ENCODE data around the gene LIMD2. TPM values are rescaled to one million over a fixed set of nuclear protein-coding genes. Genes with fewer than 3 reads are reported as not detected.

LIMD2 gene
- total and polyA plus RNA-seq, 2 of the 4 experiments (the other 2 are of a cell fraction), result 4.5 to 21.7 TPM

DNA sequence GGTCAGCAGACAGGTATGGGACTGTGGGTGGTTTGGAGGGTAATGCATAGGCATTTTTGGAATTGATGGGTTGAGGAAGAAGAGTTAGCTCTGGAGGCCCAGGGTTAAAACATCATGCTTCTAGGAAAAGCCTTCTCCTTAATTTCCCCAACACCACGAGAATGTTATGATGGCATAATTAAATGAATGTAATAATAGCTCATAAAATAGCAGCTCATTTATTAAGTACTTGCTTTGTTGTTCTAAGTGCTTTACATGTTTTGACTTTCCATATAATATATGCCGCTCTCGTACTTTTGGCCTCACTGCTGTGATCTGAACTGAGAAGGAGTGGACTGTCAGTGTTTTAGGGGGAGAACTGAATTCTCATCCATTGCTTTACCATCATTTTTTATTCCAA lies 14.3 kb downstream of the LIMD2 start:
- Histone ChIP-seq H4K8ac (ENCODE audit: low read depth in 2 of 2, low read length in 2 of 2) (no peak overlapping the region), H3K4me1 (ENCODE audit: control insufficient read depth, insufficient read depth, low read length) (no peaks in the 10 kb centered on the region), H3K27ac (ENCODE audit: insufficient read depth, low read length) (no peak overlapping the region), H2BK5ac (ENCODE audit: low read depth, low read length, poor library complexity, severe bottlenecking) (no peak overlapping the region), H4K91ac (ENCODE audit: insufficient read depth, low read depth, low read length) (no peak overlapping the region), H3K36me3 (ENCODE audit: control insufficient read depth, insufficient read depth, low read length) (peaks cover 28% of the 10 kb centered on the region), H3K14ac (replicated peaks; ENCODE audit: low read depth, low read length) (no peak overlapping the region), H2BK15ac (ENCODE audit: low read depth, low read length) (no peak overlapping the region), H3K79me1 (ENCODE audit: low read depth in 1 of 2, low read length in 2 of 2) (no peaks in the 10 kb centered on the region; a peak in 1 of 4 replicates), H3K27me3 (ENCODE audit: control insufficient read depth, insufficient read depth, low read length) (no peaks in the 10 kb centered on the region), H3K4me2 (ENCODE audit: low read depth, low read length) (no peak overlapping the region), H2AK5ac (ENCODE audit: low read depth, low read length) (no peak overlapping the region), H2BK20ac (ENCODE audit: low read depth, low read length) (no peak overlapping the region), H4K5ac (ENCODE audit: low read depth, low read length) (no peak overlapping the region), H2AK9ac (replicated peaks; ENCODE audit: low read depth, low read length, poor library complexity) (no peak overlapping the region), H2AFZ (replicated peaks; ENCODE audit: low read length, poor library complexity) (no peak overlapping the region), H3K4me3 (ENCODE audit: insufficient read depth, low read depth, low read length) (no peak overlapping the region), H3K9me1 (ENCODE audit: insufficient read depth, low read length) (peaks cover 3% of the 10 kb centered on the region; the same call in 1 of the 2 replicates), H3K4ac (ENCODE audit: low read depth, low read length) (no peak overlapping the region), H3K9me3 (ENCODE audit: control insufficient read depth, insufficient read depth, low read length) (no peaks in the 10 kb centered on the region), H2BK120ac (ENCODE audit: low read depth, low read length) (no peak overlapping the region), H3K9ac (ENCODE audit: low read depth, low read length) (no peak overlapping the region), H4K20me1 (ENCODE audit: insufficient read depth, low read length) (no peaks in the 10 kb centered on the region; the same call in 1 of the 2 replicates), H3K23ac (ENCODE audit: low read depth, low read length) (no peak overlapping the region), H3K18ac (ENCODE audit: low read depth, low read length) (no peak overlapping the region), H3K56ac (ENCODE audit: extremely low read depth, insufficient read depth, low read length) (no peak overlapping the region)
- dilution Hi-C loops (cut with HindIII; ENCODE audit: low sequenced_read_pairs, unreplicated experiment), result no loop called here
- CTCF ChIA-PET, result no interaction called here
- intact Hi-C loops (cut with micrococcal nuclease), result loop anchor here (10.0 kb wide), 1 partner anchor 49 kb away; no protein-coding TSS in a partner anchor
- ATAC-seq (ENCODE audit: low read depth) (no peak), DNase-seq (no peak)
- no CpG with 5 or more reads among the region's 3 CpGs for WGBS, 2 experiments (ENCODE audit: extremely low coverage in 2 of 2, insufficient read length in 1 of 2)
- no TSS peak for BruUV-seq (replicated peaks)
- POLR2A ChIA-PET (ENCODE audit: unreplicated experiment), result no interaction called here
- TF ChIP-seq, protein P1, sequence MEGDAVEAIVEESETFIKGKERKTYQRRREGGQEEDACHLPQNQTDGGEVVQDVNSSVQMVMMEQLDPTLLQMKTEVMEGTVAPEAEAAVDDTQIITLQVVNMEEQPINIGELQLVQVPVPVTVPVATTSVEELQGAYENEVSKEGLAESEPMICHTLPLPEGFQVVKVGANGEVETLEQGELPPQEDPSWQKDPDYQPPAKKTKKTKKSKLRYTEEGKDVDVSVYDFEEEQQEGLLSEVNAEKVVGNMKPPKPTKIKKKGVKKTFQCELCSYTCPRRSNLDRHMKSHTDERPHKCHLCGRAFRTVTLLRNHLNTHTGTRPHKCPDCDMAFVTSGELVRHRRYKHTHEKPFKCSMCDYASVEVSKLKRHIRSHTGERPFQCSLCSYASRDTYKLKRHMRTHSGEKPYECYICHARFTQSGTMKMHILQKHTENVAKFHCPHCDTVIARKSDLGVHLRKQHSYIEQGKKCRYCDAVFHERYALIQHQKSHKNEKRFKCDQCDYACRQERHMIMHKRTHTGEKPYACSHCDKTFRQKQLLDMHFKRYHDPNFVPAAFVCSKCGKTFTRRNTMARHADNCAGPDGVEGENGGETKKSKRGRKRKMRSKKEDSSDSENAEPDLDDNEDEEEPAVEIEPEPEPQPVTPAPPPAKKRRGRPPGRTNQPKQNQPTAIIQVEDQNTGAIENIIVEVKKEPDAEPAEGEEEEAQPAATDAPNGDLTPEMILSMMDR (conservative IDR thresholded peaks at IDR 0.05; ENCODE audit: low read depth, low read length), result no peak
- no peak for TF ChIP-seq BHLHE40 (IDR thresholded peaks at IDR 0.05; ENCODE audit: low read depth, low read length)
- TF ChIP-seq ELK1 (IDR thresholded peaks at IDR 0.05; ENCODE audit: borderline replicate concordance, low read depth, low read length), result no peak
- TF ChIP-seq MXI1 (IDR thresholded peaks at IDR 0.05; ENCODE audit: borderline replicate concordance, low read depth, low read length), result no peak
- no peak for TF ChIP-seq SMC3 (IDR thresholded peaks at IDR 0.05; ENCODE audit: low read depth, low read length)
- in situ Hi-C loops (cut with MboI; ENCODE audit: low sequenced_read_pairs), result no loop called here
